ENCODE results near the gene TMEM52. TPM values are rescaled to one million over a fixed set of nuclear protein-coding genes. Genes with fewer than 3 reads are reported as not detected.

The TMEM52 gene
- total and polyA plus RNA-seq, 7 experiments from 2014 or later = 0.45 to 1.1 TPM; not detected in 5

DNA sequence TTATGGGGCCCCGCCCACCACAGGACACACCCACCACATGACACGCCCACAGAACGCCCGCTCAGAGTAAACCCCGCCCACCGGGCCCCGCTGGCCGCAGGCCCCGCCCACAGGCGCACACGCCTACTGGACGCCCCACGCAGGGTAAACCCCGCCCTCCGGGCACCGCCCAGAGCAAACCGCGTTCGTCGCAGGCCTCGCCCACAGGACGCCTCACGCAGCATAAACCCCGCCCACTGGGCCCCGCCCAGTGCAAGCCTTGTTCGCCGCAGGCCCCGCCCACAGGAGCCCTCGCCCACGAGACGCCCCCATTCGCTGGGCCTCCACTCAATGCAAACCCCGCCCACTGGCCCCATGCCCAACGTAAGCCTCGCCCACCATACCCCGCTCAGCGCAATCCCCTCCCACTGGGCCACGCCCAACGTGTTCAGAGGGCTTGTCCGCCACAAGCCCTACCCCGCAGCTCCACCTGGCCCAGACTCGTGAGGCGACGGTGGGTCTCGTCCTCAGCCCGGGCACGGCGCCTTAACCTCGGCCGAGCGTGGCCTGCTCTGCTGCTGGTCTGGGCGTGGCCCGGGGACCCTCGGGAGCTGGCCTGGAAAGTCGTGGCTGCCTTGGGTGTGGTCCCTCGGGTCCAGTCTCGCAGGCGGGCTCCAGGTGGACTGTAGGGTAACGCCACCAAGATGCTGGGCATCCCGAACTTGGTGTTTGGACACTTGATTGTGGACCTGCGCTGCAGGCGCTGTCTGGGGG is 401 bp upstream of the TMEM52 start:
- H3K27ac ChIP-seq (ENCODE audit: low read depth, low read length) = peak overlapping the region; percentile 58
- ChIA-PET CTCF (no interaction called here), POLR2A (interaction anchor here (1.1 kb wide), 1 partner anchor 11 kb away, joined by 3 read pairs; no protein-coding TSS in a partner anchor)
- Mint-ChIP-seq H3K4me1 (peaks cover 0 to 7% (median 0%) of the 10 kb centered on the region in 7 donors), H3K27ac (peak overlapping the region in 8 of 9 donors; percentile 51 to 89 (median 82)), H3K27me3 (peaks cover 0 to 4% (median 0%) of the 10 kb centered on the region in 5 donors), H3K9me3 (no peaks in the 10 kb centered on the region), H3K4me3 (peak overlapping the region; percentile 52 to 79 (median 68)), H3K36me3 (no peaks in the 10 kb centered on the region)
- H3K36me3 ChIP-seq (ENCODE audit: control insufficient read depth in 2 of 3, insufficient read depth in 3 of 3, low read length in 3 of 3) = no peaks in the 10 kb centered on the region
- DNase-seq = peak; percentile 99 to 100 (median 100)
- H3K9me3 ChIP-seq (ENCODE audit: control insufficient read depth in 2 of 3, low read length in 3 of 3) = no peaks in the 10 kb centered on the region
- peak; percentile 95 for ATAC-seq
- no peaks in the 10 kb centered on the region for H3K27me3 ChIP-seq (ENCODE audit: control insufficient read depth in 2 of 2, insufficient read depth in 2 of 2, low read length in 2 of 2)
- H3K4me3 ChIP-seq (ENCODE audit: low read length) = peak overlapping the region; percentile 61
- H3K4me1 ChIP-seq (ENCODE audit: control insufficient read depth in 2 of 2, insufficient read depth in 2 of 2, low read length in 2 of 2) = peaks cover 7 to 16% of the 10 kb centered on the region in 2 donors
- intact Hi-C loops (cut with micrococcal nuclease) = loop anchor here (1.0 to 10.0 kb wide), 10 partner anchors 10 to 803 kb away; partner anchors contain the start of genes GNB1 (in 2 of the 2), C1orf159 (in 1 of the 2), PANK4 (in 1 of the 2) and PRKCZ (in 1 of the 2)

DNA sequence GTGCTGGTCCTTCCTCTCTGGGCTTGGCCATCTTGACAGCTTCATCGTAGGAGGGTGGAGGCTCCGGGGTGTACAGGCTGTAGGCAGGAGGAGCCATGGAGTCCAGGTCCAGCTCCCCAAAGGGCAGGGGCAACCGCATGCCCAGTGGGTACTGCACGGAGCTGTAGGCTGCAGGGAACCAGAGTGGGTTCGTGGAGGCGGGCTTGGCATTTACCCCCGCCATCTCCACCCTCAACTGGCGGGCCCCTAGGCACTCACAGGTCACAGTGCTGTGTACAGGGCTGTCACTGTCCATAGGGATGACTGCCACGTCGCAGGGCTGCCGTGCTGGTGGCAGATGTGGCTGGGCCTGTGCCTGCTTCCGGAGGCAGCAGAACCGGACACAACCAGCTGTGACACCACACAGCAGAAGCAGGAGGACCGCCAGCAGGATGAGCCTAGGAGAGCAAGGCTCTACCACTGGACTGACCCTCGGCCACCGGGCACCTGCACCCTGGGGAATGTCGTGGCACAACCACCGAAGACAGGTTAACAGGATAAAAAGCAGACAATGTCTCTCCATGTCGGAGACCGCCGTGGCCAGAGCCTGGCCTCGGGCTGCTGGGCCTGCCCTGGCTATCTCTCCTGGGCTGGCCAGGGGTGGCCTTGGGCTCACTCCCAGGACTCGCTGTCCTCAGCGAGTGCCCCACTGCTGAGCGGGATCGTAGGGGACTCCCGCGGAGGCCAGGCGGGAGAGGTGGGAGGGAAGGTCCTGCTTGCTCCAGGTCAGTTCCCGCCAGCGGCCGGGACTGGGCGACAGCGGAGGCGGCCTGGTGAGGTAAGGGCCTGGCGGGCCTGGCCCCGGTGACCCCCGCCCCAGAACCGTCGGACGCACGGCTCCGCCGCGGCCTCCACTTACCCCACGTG is 831 bp downstream of the TMEM52 start:
- H3K4me3 Mint-ChIP-seq = peak overlapping the region in 9 of 10 donors; percentile 37 to 63 (median 49)
- ChIA-PET CTCF (interaction anchor here (1.2 kb wide), 1 partner anchor 9 kb away, joined by 3 read pairs; no protein-coding TSS in a partner anchor), POLR2A (interaction anchor here (1.2 kb wide), 1 partner anchor 9 kb away, joined by 5 read pairs; no protein-coding TSS in a partner anchor)
- no peaks in the 10 kb centered on the region for H3K36me3 Mint-ChIP-seq
- intact Hi-C loops (cut with micrococcal nuclease) = loop anchor here (5.0 to 10.0 kb wide), 3 partner anchors 384 to 667 kb away; partner anchors contain the start of genes PANK4 (in 1 of the 2) and PRXL2B (in 1 of the 2)
- ATAC-seq = no peak
- no peak for DNase-seq
- Histone ChIP-seq H3K36me3 (ENCODE audit: control insufficient read depth in 2 of 3, insufficient read depth in 3 of 3, low read length in 3 of 3) (no peaks in the 10 kb centered on the region), H3K27me3 (ENCODE audit: control insufficient read depth in 2 of 2, insufficient read depth in 2 of 2, low read length in 2 of 2) (no peaks in the 10 kb centered on the region), H3K4me3 (ENCODE audit: low read length) (peak overlapping the region; percentile 61), H3K4me1 (ENCODE audit: control insufficient read depth in 2 of 2, insufficient read depth in 2 of 2, low read length in 2 of 2) (peaks cover 7 to 16% of the 10 kb centered on the region in 2 donors), H3K9me3 (ENCODE audit: control insufficient read depth in 2 of 3, low read length in 3 of 3) (no peaks in the 10 kb centered on the region), H3K27ac (ENCODE audit: low read depth, low read length) (no peak overlapping the region)
- H3K9me3 Mint-ChIP-seq = no peaks in the 10 kb centered on the region
- H3K4me1 Mint-ChIP-seq = peaks cover 0 to 8% (median 0%) of the 10 kb centered on the region in 7 donors
- H3K27me3 Mint-ChIP-seq = peaks cover 0 to 5% (median 0%) of the 10 kb centered on the region in 5 donors
- no peak overlapping the region for H3K27ac Mint-ChIP-seq

DNA sequence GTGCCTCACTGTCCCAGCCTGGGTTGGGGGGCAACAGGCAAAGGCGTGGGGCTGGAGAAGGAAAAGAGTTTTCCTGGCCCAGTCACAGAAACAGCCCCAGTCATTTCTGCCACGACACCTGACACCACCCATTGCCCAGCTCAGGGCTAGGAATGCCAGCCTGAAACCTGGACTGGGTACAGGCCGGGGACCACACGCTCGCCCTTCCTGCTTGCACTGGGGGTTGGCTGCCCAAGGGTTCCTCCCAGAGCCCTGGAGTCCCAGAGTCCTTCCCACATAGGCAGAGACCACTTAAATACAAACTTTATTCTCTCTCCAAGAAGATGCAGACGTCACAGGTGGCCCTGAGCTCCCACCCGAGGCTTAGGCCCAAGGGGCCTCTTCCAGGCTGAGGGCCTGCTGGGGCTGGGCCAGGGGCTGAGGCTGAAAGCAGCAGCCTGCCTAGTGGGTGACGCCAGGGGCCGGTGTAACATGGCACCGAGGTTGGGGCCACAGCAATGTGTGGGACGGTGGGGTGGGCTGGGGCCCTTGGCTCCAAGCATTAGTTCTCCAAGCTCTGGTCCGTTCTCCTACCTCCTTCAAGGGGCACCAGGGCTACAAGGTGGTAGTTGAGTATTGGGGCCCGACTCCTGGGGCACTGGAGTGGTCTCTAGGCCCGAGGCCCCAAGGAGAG is 1.6 kb downstream of the TMEM52 start:
- H3K9me3 Mint-ChIP-seq = no peaks in the 10 kb centered on the region
- H3K27ac ChIP-seq (ENCODE audit: low read depth, low read length) = no peak overlapping the region
- no peaks in the 10 kb centered on the region for H3K36me3 Mint-ChIP-seq
- H3K4me1 Mint-ChIP-seq = peaks cover 0 to 8% (median 0%) of the 10 kb centered on the region in 7 donors
- ChIA-PET POLR2A (interaction anchor here (1.2 kb wide), 1 partner anchor 8 kb away, joined by 5 read pairs; no protein-coding TSS in a partner anchor), CTCF (interaction anchor here (1.2 kb wide), 1 partner anchor 8 kb away, joined by 3 read pairs; no protein-coding TSS in a partner anchor)
- H3K9me3 ChIP-seq (ENCODE audit: control insufficient read depth in 2 of 3, low read length in 3 of 3) = no peaks in the 10 kb centered on the region
- peaks cover 0 to 5% (median 0%) of the 10 kb centered on the region in 5 donors for H3K27me3 Mint-ChIP-seq
- H3K27ac Mint-ChIP-seq = no peak overlapping the region
- intact Hi-C loops (cut with micrococcal nuclease) = loop anchor here (5.0 to 10.0 kb wide), 3 partner anchors 385 to 667 kb away; partner anchors contain the start of genes PANK4 (in 1 of the 2) and PRXL2B (in 1 of the 2)
- peak overlapping the region in 8 of 10 donors; percentile 15 to 59 (median 26) for H3K4me3 Mint-ChIP-seq
- DNase-seq (no peak), ATAC-seq (no peak)
- no peaks in the 10 kb centered on the region for H3K27me3 ChIP-seq (ENCODE audit: control insufficient read depth in 2 of 2, insufficient read depth in 2 of 2, low read length in 2 of 2)
- H3K4me3 ChIP-seq (ENCODE audit: low read length) = no peak overlapping the region
- no peaks in the 10 kb centered on the region for H3K36me3 ChIP-seq (ENCODE audit: control insufficient read depth in 2 of 3, insufficient read depth in 3 of 3, low read length in 3 of 3)
- H3K4me1 ChIP-seq (ENCODE audit: control insufficient read depth in 2 of 2, insufficient read depth in 2 of 2, low read length in 2 of 2) = peaks cover 7 to 16% of the 10 kb centered on the region in 2 donors

DNA sequence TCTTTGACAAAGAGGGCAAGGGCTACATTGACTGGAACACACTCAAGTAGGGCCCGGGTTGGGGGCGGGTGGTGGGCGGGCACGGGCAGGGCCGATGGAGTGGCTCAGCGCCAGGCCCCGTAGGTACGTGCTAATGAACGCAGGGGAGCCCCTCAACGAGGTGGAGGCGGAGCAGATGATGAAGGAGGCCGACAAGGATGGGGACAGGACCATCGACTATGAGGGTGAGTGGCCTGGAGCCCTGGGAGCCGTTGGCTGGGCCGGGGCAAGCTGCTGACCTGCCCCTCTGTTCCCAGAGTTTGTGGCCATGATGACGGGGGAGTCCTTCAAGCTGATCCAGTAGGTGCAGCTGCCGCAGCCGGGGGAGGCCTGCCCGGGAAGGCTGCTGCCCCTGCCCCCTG is 2.2 kb downstream of the TMEM52 start:
- Mint-ChIP-seq H3K4me3 (peak overlapping the region in 2 of 10 donors; percentile 34 to 59), H3K27me3 (peaks cover 0 to 5% (median 0%) of the 10 kb centered on the region in 5 donors), H3K4me1 (peaks cover 0 to 8% (median 0%) of the 10 kb centered on the region in 7 donors), H3K9me3 (no peaks in the 10 kb centered on the region), H3K36me3 (no peaks in the 10 kb centered on the region), H3K27ac (no peak overlapping the region)
- no peak overlapping the region for H3K4me3 ChIP-seq (ENCODE audit: low read length)
- H3K27ac ChIP-seq (ENCODE audit: low read depth, low read length) = no peak overlapping the region
- ChIA-PET CTCF (interaction anchor here (1.2 kb wide), 1 partner anchor 8 kb away, joined by 3 read pairs; no protein-coding TSS in a partner anchor), POLR2A (interaction anchor here (1.2 kb wide), 1 partner anchor 8 kb away, joined by 5 read pairs; no protein-coding TSS in a partner anchor)
- ATAC-seq (no peak), DNase-seq (no peak)
- peaks cover 7 to 16% of the 10 kb centered on the region in 2 donors for H3K4me1 ChIP-seq (ENCODE audit: control insufficient read depth in 2 of 2, insufficient read depth in 2 of 2, low read length in 2 of 2)
- H3K36me3 ChIP-seq (ENCODE audit: control insufficient read depth in 2 of 3, insufficient read depth in 3 of 3, low read length in 3 of 3) = no peaks in the 10 kb centered on the region
- no peaks in the 10 kb centered on the region for H3K27me3 ChIP-seq (ENCODE audit: control insufficient read depth in 2 of 2, insufficient read depth in 2 of 2, low read length in 2 of 2)
- intact Hi-C loops (cut with micrococcal nuclease) = loop anchor here (5.0 to 10.0 kb wide), 3 partner anchors 385 to 668 kb away; partner anchors contain the start of genes PANK4 (in 1 of the 2) and PRXL2B (in 1 of the 2)
- H3K9me3 ChIP-seq (ENCODE audit: control insufficient read depth in 2 of 3, low read length in 3 of 3) = no peaks in the 10 kb centered on the region

DNA sequence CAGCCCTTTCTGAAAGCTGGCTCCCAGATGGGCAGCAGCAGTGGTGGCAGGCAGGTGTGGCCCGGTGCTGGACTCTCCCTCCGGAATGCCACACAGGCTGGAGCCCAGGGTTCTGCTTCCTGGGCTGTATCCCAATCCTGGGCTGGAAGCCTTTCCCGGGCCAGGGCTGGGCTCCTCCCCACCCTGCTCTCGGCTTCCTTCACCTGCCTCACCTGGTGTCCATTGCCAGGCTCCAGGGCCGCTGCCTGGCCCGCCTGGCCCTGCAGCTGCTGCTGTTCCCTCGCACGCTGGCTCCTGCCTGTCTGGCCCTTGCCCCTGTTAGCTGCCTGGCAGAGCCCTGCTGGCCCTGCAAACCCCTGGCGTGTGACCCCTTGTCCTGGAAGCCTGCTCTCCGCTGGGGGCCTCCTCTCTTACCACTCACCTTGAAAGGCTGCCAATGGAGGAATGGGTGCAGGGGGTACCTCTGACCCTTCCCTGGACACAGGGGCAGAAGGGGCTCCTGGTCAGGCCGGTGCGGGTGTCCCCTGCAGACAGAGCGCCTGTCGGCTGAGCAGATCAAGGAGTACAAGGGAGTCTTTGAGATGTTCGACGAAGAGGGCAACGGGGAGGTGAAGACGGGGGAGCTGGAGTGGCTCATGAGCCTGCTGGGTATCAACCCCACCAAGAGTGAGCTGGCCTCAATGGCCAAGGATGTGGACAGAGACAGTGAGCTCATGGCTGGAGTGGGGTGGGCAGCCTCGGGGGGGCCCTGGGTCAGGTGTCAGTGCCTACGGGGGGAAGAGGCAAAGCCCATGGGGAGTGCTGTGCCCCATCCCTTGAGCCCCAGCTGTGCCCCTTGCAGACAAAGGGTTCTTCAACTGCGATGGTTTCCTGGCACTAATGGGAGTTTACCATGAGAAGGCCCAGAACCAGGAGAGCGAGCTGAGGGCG is 2.9 kb downstream of the TMEM52 start:
- ChIA-PET POLR2A (no interaction called here), CTCF (no interaction called here)
- no peaks in the 10 kb centered on the region for H3K36me3 Mint-ChIP-seq
- H3K4me3 Mint-ChIP-seq = peak overlapping the region in 3 of 10 donors; percentile 13 to 41 (median 23)
- no peaks in the 10 kb centered on the region for H3K36me3 ChIP-seq (ENCODE audit: control insufficient read depth in 2 of 3, insufficient read depth in 3 of 3, low read length in 3 of 3)
- DNase-seq = no peak
- no peak overlapping the region for H3K27ac ChIP-seq (ENCODE audit: low read depth, low read length)
- H3K9me3 ChIP-seq (ENCODE audit: control insufficient read depth in 2 of 3, low read length in 3 of 3) = no peaks in the 10 kb centered on the region
- ATAC-seq = no peak
- peaks cover 0 to 5% (median 0%) of the 10 kb centered on the region in 5 donors for H3K27me3 Mint-ChIP-seq
- no peak overlapping the region for H3K27ac Mint-ChIP-seq
- no peaks in the 10 kb centered on the region for H3K27me3 ChIP-seq (ENCODE audit: control insufficient read depth in 2 of 2, insufficient read depth in 2 of 2, low read length in 2 of 2)
- intact Hi-C loops (cut with micrococcal nuclease) = loop anchor here (5.0 to 10.0 kb wide), 3 partner anchors 386 to 669 kb away; partner anchors contain the start of genes PANK4 (in 1 of the 2) and PRXL2B (in 1 of the 2)
- peaks cover 7 to 16% of the 10 kb centered on the region in 2 donors for H3K4me1 ChIP-seq (ENCODE audit: control insufficient read depth in 2 of 2, insufficient read depth in 2 of 2, low read length in 2 of 2)
- peaks cover 0 to 8% (median 0%) of the 10 kb centered on the region in 7 donors for H3K4me1 Mint-ChIP-seq
- no peak overlapping the region for H3K4me3 ChIP-seq (ENCODE audit: low read length)
- peaks cover 0 to 2% (median 0%) of the 10 kb centered on the region in 11 donors for H3K9me3 Mint-ChIP-seq

Data from naive thymus-derived CD4-positive, alpha-beta T cell (primary cell).